Measurements from ENCODE around the gene UNKL.

Gene UNKL

GRCh38 chr16:1318268-1318545 lies 96.3 kb downstream of the UNKL start:
- DNase-seq: no peak

- no peak for DNase-seq
Measured at GRCh38 chr16:1317479-1318267, 96.8 kb downstream of the UNKL start.

- DNase-seq: no peak
Measured at GRCh38 chr16:1316033-1316405, 98.5 kb downstream of the UNKL start.

- DNase-seq: no peak
Measured at GRCh38 chr16:1315081-1316032, 99.1 kb downstream of the UNKL start.

- DNase-seq: no peak
Measured at GRCh38 chr16:1314399-1315068, 100.0 kb downstream of the UNKL start.

- DNase-seq: no peak
Measured at GRCh38 chr16:1313721-1314369, 100.7 kb downstream of the UNKL start.

Data from amniotic stem cell (primary cell).